ENCODE data around the gene AFP.

The AFP gene

GRCh38 chr4:73434311-73434710 is 1.7 kb upstream of the AFP start:
- peak; percentile 29 for FAIRE-seq

DNA sequence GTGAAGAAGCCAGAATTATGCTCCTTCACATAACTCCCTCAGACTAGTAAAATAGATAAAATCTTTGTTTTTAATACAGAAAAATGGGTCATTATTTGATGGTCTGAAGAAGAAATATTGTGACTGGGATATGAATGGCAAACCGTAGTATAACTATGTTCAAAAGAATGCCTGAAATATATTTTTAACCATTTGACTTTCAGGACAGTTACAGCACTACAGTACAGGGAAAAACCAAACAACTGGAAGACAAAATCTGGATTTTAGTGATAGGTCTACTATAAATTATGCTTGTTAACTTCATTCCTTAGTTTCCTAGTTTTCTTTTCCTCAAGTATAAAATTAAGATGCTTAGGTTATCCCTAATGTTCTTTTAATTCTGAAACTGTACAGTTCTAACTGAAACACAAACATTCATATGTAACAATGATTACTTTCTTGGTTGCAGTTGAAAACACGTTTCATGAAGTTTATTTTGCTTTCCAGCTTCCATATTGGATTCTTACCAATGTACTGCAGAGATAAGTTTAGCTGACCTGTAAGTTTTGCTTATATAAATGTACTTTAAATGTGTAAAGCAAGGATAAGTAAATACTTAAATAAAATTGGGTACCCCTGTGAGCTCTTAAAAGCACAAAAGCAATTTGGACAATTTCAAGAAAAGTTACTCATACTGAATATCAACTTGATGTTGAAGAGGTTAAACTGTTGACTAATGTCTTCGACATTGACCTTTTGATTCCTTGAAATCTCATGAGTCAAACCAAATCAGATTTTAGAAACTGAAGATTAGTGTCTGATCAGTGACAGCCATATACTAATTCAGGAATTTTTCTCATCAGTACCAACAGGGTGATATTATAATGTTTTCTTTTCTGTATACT is 895 bp downstream of the AFP start:
- FAIRE-seq, result no peak
- no peak for DNase-seq (ENCODE audit: extremely low spot score, insufficient read length, low read depth)

More at GRCh38 chr4:73434311-73434710, 1.7 kb upstream of the AFP start:
- DNase-seq (ENCODE audit: extremely low spot score, insufficient read length, low read depth), result no peak

DNA sequence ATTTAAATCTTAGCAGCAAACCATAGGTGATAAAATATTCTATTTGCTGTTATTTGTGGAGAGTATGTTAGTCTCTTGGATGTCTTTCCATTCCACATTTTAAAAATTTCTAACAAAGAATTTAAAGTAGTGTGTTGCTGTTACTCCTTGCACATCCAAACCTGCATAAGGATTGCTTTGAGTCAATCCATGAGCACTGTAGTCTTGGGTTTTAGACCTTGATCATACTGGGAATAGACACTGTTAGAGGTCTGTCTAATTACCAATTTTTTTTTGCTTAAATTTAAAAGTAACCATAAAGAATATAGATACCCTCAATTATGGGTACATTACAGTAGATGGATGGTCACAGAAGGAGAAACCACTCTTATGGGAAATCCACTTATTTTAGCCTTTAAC is 1.5 kb downstream of the AFP start:
- FAIRE-seq (no peak), DNase-seq (ENCODE audit: extremely low spot score, insufficient read length, low read depth) (no peak)

DNA sequence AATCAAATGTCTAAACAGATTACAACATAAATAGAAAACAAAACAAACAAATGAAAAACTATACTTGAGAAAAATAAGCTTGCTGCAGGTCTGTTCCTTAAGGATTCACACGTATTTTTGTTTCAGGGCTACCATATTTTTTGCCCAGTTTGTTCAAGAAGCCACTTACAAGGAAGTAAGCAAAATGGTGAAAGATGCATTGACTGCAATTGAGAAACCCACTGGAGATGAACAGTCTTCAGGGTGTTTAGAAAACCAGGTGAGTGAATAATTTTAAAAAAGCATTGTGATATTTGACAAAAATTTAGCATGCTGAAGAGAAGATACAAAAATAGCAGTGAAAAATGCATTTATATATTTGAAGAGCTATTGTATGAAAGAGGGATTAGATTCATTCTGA is 2.0 kb downstream of the AFP start:
- FAIRE-seq, result no peak
- DNase-seq (ENCODE audit: extremely low spot score, insufficient read length, low read depth), result no peak

GRCh38 chr4:73438582-73439215 is 2.7 kb downstream of the AFP start:
- DNase-seq (ENCODE audit: extremely low spot score, insufficient read length, low read depth), result no peak
- FAIRE-seq, result no peak

- DNase-seq (ENCODE audit: extremely low spot score, insufficient read length, low read depth) (no peak), FAIRE-seq (no peak)
Observed at GRCh38 chr4:73439445-73439844, 3.4 kb downstream of the AFP start.

DNA sequence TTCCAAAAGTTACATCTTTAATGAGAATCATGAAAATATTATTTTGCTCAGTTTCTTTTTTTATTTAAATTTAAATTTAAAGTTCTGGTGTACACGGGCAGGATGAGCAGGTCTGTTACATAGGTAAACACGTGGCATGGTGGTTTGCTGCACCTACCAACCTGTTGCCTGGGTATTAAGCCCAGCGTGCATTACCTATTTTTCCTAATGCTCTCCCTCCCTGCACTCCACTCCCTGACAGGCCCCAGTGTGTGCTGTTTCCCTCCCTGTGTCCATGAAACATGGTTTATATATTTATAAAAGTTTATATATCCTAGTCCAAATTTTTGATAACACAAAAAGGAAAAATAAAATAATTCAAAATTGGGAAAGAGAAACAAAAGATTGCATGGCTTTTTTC is 4.0 kb downstream of the AFP start:
- DNase-seq (ENCODE audit: extremely low spot score, insufficient read length, low read depth) (no peak), FAIRE-seq (no peak)

- FAIRE-seq, result no peak
- DNase-seq (ENCODE audit: extremely low spot score, insufficient read length, low read depth), result no peak
Observed at GRCh38 chr4:73440653-73441052, 4.6 kb downstream of the AFP start.

GRCh38 chr4:73442275-73442674 is 6.3 kb downstream of the AFP start:
- DNase-seq (ENCODE audit: extremely low spot score, insufficient read length, low read depth), result no peak
- no peak for FAIRE-seq

GRCh38 chr4:73443224-73443623 is 7.2 kb downstream of the AFP start:
- no peak for DNase-seq (ENCODE audit: extremely low spot score, insufficient read length, low read depth)
- FAIRE-seq, result no peak

DNA sequence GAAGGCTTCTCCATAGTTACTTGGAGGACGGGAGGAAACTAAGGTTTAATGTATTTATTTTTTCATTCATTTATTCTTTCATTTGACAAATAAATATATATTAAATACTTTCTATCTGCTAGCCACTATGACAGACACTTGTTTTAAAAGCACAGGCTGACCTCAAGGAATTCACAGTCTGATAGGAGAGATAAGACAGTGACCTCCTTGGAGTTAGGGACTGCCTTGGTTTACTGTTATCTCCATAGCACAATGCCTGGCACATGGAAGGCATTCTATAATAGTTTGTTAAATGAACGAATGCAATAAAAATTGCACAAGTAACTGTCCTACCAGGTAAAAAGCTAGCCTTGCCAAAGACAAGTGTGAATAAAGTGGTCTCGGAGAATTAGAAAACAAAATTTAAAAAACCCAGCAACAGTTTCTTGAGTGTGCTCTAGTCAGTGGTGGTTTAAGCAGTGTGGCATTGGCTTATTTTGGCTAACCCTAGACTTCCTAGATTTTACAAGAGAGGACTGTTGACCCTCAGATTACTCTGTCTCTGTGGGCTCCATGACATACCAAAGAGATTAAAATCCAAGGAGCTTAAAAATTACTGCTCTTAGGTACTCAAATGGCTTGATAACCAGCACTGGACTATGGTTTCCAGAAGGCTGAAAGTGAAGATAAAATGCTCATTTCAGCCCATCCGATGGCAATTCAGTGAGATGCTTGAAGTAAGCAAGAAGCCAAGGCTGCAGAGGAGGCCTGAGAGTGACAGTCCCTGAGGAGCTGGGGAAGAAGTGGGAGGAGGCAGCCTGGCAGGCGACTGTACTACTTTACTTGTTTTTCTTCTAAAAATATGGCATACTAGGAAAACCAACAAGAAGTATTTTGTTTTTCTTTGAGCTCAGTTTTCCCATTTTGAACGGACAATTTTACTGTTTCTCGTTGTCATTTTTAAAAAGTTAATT is 9.6 kb downstream of the AFP start:
- DNase-seq (ENCODE audit: extremely low spot score, insufficient read length, low read depth) (no peak), FAIRE-seq (no peak)

DNA sequence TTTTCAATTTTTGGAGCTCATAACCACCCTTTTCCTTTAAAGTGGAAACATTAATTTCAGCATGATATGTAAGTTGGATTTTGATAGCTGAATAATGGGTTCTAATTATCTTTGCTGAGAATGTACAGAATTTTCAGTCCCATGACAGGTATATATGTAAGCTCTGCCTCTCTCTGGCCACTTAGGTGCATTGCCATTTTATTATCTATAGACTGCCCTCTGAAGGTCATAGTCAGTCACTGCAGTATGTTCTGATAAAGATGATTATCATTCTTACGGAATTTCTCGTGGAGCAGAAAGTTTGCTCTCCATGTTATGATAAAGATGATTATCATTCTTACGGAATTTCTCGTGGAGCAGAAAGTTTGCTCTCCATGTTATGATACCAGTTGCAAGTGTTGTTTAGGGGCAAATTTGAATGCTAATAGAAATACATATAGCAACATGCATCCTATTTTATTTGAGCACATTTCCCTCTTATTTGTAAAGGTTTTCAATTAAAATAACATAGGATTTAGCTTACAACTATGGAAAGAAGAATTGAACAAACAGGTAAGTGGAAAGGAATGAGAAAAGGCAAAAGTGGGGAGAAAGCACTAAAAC is 10.4 kb downstream of the AFP start:
- FAIRE-seq, result peak; percentile 88
- DNase-seq (ENCODE audit: extremely low spot score, insufficient read length, low read depth), result peak; percentile 26

- FAIRE-seq (no peak), DNase-seq (ENCODE audit: extremely low spot score, insufficient read length, low read depth) (no peak)
Observed at GRCh38 chr4:73447671-73448070, 11.7 kb downstream of the AFP start.

DNA sequence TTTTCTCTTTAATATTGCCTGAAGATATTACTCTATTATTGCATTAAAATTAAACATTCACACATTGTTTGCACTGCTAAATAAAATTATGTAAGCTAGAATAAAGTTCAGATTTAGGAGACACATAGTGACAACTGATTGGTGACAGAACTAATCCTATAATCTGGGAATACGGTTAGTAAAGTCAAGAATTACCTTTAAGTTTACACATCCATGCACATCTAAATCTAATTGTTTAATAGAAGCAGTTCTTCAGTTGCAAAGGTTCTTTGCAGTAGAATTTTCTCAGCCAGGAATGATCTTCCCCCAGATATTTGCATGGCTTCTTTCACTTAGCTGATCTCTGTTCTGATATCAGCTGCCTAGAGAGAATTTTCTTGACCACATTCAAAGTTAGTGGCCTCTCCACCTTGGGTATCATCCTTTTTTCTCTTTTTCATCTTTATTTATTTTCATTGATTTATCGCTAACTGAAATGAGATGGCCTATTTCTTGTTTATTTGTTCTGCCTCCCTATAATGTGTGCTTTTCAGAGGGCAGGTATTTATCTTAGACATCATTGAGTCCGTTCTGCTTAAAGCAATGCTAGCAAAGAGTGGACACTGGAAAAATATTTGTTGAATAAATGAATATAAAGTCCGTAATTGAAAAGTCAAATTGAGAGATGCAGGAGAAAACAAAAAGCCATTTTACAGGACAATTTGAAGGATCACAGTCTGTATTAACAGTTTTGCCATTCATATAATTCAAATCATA is 12.6 kb downstream of the AFP start:
- DNase-seq (ENCODE audit: extremely low spot score, insufficient read length, low read depth) (no peak), FAIRE-seq (no peak)

DNA sequence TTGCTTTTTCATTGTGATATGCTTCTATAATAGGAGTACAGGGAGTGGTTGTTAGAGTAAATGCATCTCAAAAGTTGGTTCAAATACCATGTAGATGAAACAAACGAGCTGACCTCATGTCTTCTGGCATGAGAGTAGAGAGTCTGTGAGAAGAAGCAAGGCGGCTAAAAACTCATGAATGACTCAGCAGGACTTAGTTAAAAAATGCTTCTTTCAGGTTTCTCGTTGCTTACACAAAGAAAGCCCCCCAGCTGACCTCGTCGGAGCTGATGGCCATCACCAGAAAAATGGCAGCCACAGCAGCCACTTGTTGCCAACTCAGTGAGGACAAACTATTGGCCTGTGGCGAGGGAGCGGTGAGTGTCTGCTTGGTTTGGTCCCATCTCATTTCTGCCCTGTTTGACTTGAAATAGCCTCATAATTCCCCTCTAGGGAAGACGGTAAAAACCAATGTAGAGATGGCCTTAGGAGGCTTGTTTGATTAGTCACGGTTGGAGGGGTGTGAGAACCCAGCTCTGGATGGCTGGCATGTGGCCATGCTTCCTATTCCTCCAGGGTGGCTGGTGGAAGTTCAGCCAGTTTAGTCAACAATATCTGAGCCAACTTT is 14.5 kb downstream of the AFP start:
- FAIRE-seq, result no peak
- no peak for DNase-seq (ENCODE audit: extremely low spot score, insufficient read length, low read depth)

DNA sequence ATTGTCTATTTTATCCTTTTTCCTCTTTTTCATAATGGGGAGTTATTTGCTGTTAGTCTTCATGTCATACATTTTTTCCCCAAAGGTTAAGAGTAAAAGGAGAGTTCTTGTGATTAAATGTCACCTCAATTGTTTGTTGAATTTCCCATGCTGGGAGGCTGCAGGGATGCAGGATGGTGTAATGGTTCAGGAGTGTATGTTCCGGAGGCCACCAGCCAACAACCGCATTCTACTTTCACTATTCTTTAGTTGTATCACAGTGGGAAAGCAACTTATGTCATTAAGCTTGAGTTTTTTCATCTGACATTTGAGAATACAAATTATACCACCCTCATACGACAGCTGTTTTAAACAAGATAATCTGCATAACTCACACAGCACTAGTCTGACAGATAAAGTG is 15.4 kb downstream of the AFP start:
- DNase-seq (ENCODE audit: extremely low spot score, insufficient read length, low read depth), result no peak

DNA sequence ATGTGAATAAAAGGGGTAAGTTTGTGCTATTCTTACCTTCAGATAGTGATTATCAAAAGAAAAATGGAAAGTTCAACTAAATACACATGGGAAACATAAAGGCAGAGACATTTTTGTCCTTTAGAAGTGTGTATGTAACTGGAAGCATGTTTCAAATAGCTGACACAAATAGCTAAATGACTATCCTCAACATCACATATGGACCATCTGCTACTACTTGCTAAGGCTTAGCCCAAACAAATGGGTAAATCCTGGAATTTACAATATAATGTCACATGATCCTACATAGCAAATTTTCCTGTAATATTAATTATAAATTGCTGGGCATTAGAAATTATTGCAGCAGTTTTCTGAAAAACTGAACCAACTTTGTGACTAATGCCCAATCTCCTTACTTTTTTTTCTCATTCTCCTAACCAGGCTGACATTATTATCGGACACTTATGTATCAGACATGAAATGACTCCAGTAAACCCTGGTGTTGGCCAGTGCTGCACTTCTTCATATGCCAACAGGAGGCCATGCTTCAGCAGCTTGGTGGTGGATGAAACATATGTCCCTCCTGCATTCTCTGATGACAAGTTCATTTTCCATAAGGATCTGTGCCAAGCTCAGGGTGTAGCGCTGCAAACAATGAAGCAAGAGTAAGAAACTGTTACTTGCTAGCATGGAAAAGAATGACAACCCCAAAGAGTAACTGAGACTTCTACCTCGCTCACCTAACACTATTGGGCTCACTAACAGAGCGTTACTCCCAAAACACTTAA is 16.1 kb downstream of the AFP start:
- DNase-seq (ENCODE audit: extremely low spot score, insufficient read length, low read depth) (no peak), FAIRE-seq (no peak)

More for the DNA sequence above, 15.4 kb downstream of the AFP start:
- FAIRE-seq, result no peak

- FAIRE-seq, result no peak
- DNase-seq (ENCODE audit: extremely low spot score, insufficient read length, low read depth), result no peak
Observed at GRCh38 chr4:73452953-73453700, 17.1 kb downstream of the AFP start.
